CD4-positive, alpha-beta T cell (primary cell): Measurements from ENCODE around the gene BACE2. TPM values are rescaled to one million over a fixed set of nuclear protein-coding genes. Genes with fewer than 3 reads are reported as not detected.
"Not testable (repeated sequence)": the region's sequence is repeated elsewhere in the genome, so short reads cannot be mapped to it uniquely, and the experiment has no call there.

Experiments used
- ATAC-seq: fragments of 200-7000 bp; cut with Tn5 transposase; one replicate; pipeline ENCODE4 v1.10.0; 2022; ENCODE audit warnings: mild to moderate bottlenecking; ENCODE audit not compliant: poor library complexity
- CTCF ChIA-PET: fragments of 350-600 bp; sonication (Branson Sonifier 250); formaldehyde crosslinking; loops from one replicate; lab custom pipeline; 2021; ENCODE audit warnings: antibody characterized with exemption, inconsistent platforms; lab: Charles Lee
- POLR2A ChIA-PET: fragments of 350-600 bp; sonication (Branson Sonifier 250); formaldehyde crosslinking; loops from one replicate; lab custom pipeline; 2021; ENCODE audit warnings: antibody characterized with exemption, inconsistent platforms; lab: Charles Lee
- DNase-seq, 14 experiments: peaks; one replicate each; pipeline ENCODE4 v3.0.0-alpha.2; 2013 to 2020; ENCODE audit warnings: mixed read lengths in 2 of 14
- H3K27ac ChIP-seq, 2 donors: one replicate each; pipeline versions ENCODE4 v1.5.1 to v1.7.0; 2013; ENCODE audit warnings: low read length in 2 of 2, low read depth in 1 of 2, mild to moderate bottlenecking in 1 of 2
- H3K27me3 ChIP-seq, 2 experiments: 1 replicate in 1 of 2; 2 replicates in 1 of 2; pipeline versions ENCODE4 v1.6.1 to v1.7.0; 2013; ENCODE audit warnings: low read length in 2 of 2, control low read depth in 1 of 2, mild to moderate bottlenecking in 1 of 2, moderate library complexity in 1 of 2; ENCODE audit not compliant: insufficient read depth in 2 of 2, control insufficient read depth in 1 of 2
- H3K36me3 ChIP-seq: one replicate; pipeline ENCODE4 v1.6.1; 2013; ENCODE audit warnings: low read length, control low read depth; ENCODE audit not compliant: insufficient read depth
- H3K4me1 ChIP-seq: one replicate; pipeline ENCODE4 v1.6.1; 2013; ENCODE audit warnings: low read length, control low read depth; ENCODE audit not compliant: insufficient read depth
- H3K4me3 ChIP-seq: one replicate; pipeline ENCODE4 v1.5.1; 2013; ENCODE audit warnings: mild to moderate bottlenecking, low read length, moderate library complexity
- H3K9me3 ChIP-seq, 2 experiments: 1 replicate in 1 of 2; 2 replicates in 1 of 2; pipeline versions ENCODE4 v1.6.1 to v1.7.0; 2013; ENCODE audit warnings: low read length in 2 of 2, mild to moderate bottlenecking in 2 of 2, control low read depth in 1 of 2, moderate library complexity in 1 of 2; ENCODE audit not compliant: control insufficient read depth in 1 of 2, insufficient read depth in 1 of 2
- H3K27ac Mint-ChIP-seq: one replicate; pipeline ENCODE4 v1.8.0; 2020; ENCODE audit warnings: mixed read lengths
- H3K27me3 Mint-ChIP-seq: one replicate; pipeline ENCODE4 v1.8.0; 2021; ENCODE audit warnings: mixed read lengths
- H3K36me3 Mint-ChIP-seq: one replicate; pipeline ENCODE4 v1.8.0; 2021; ENCODE audit warnings: low read depth, mixed read lengths
- H3K4me1 Mint-ChIP-seq: one replicate; pipeline ENCODE4 v1.8.0; 2021; ENCODE audit warnings: low read depth, mixed read lengths
- H3K4me3 Mint-ChIP-seq: one replicate; pipeline ENCODE4 v1.8.0; 2020; ENCODE audit warnings: mild to moderate bottlenecking, mixed read lengths
- H3K9me3 Mint-ChIP-seq: one replicate; pipeline ENCODE4 v1.8.0; 2020; ENCODE audit warnings: mixed read lengths
- CTCF ChIP-seq: fragments of 200-600 bp; IDR thresholded peaks from one replicate; pipeline ENCODE4 v1.8.0; 2022; ENCODE audit warnings: antibody characterized with exemption, mild to moderate bottlenecking
- intact Hi-C, 2 experiments: fragments of 100-400 bp; cut with DNase I in 1 of 2; cut with micrococcal nuclease in 1 of 2; formaldehyde crosslinking; loops; one replicate each; pipeline versions ENCODE4 v1.15.1 to v1.9.0; 2023 to 2025; cut with DNase I, micrococcal nuclease
- total RNA-seq, 174 experiments: library from RNA in 2 of 174; stranded (reverse) in 2 of 174; gene quantifications; one replicate each; pipeline ENCODE4 v1.2.3 and lab custom pipeline; 2021 to 2026

BACE2 gene
- total RNA-seq, 2 experiments from 2014 or later: 0.16 TPM; not detected in 1

GRCh38 chr21:41195311-41195710 is 27.4 kb downstream of the BACE2 start:
- H3K36me3 Mint-ChIP-seq: no peaks in the 10 kb centered on the region
- CTCF ChIA-PET: no interaction called here
- H3K27ac Mint-ChIP-seq: no peak overlapping the region
- no peaks in the 10 kb centered on the region for H3K9me3 ChIP-seq
- H3K4me3 Mint-ChIP-seq: no peak overlapping the region
- no peak overlapping the region for H3K27ac ChIP-seq
- H3K27me3 ChIP-seq: no peaks in the 10 kb centered on the region
- ATAC-seq: no peak
- DNase-seq: no peak
- no peaks in the 10 kb centered on the region for H3K4me1 ChIP-seq
- no peak for TF ChIP-seq CTCF
- peaks cover 2% of the 10 kb centered on the region for H3K9me3 Mint-ChIP-seq
- intact Hi-C loops: no loop called here
- H3K36me3 ChIP-seq: no peaks in the 10 kb centered on the region
- H3K4me1 Mint-ChIP-seq: no peaks in the 10 kb centered on the region
- peaks cover 12% of the 10 kb centered on the region for H3K27me3 Mint-ChIP-seq
- POLR2A ChIA-PET: no interaction called here
- H3K4me3 ChIP-seq: no peak overlapping the region

- Mint-ChIP-seq H3K36me3 (no peaks in the 10 kb centered on the region), H3K4me3 (no peak overlapping the region), H3K4me1 (no peaks in the 10 kb centered on the region), H3K9me3 (no peaks in the 10 kb centered on the region), H3K27me3 (peaks cover 22% of the 10 kb centered on the region), H3K27ac (no peak overlapping the region)
- no peaks in the 10 kb centered on the region for H3K9me3 ChIP-seq
- no peaks in the 10 kb centered on the region for H3K4me1 ChIP-seq
- CTCF ChIA-PET: no interaction called here
- POLR2A ChIA-PET: no interaction called here
- H3K36me3 ChIP-seq: no peaks in the 10 kb centered on the region
- TF ChIP-seq CTCF: no peak
- no peak for DNase-seq
- no peak overlapping the region for H3K27ac ChIP-seq
- peaks cover 0 to 2% of the 10 kb centered on the region in 2 experiments for H3K27me3 ChIP-seq
- ATAC-seq: no peak
- intact Hi-C loops: no loop called here
- H3K4me3 ChIP-seq: no peak overlapping the region
Observed at GRCh38 chr21:41196993-41197392, 29.0 kb downstream of the BACE2 start.

- Mint-ChIP-seq H3K4me1 (no peaks in the 10 kb centered on the region), H3K36me3 (no peaks in the 10 kb centered on the region), H3K27me3 (peaks cover 28% of the 10 kb centered on the region), H3K4me3 (no peak overlapping the region), H3K9me3 (no peaks in the 10 kb centered on the region), H3K27ac (no peak overlapping the region)
- no peaks in the 10 kb centered on the region for H3K9me3 ChIP-seq
- TF ChIP-seq CTCF: no peak
- no peaks in the 10 kb centered on the region for H3K4me1 ChIP-seq
- ChIA-PET CTCF (no interaction called here), POLR2A (no interaction called here)
- H3K27ac ChIP-seq: no peak overlapping the region
- DNase-seq (no peak), ATAC-seq (no peak)
- peaks cover 0 to 2% of the 10 kb centered on the region in 2 experiments for H3K27me3 ChIP-seq
- H3K4me3 ChIP-seq: no peak overlapping the region
- intact Hi-C loops: no loop called here
- no peaks in the 10 kb centered on the region for H3K36me3 ChIP-seq
Observed at GRCh38 chr21:41197582-41197981, 29.6 kb downstream of the BACE2 start.

GRCh38 chr21:41198647-41199046 is 30.7 kb downstream of the BACE2 start:
- H3K4me1 Mint-ChIP-seq, POLR2A ChIA-PET, H3K36me3 Mint-ChIP-seq, CTCF ChIA-PET, H3K4me3 ChIP-seq, H3K27me3 ChIP-seq, H3K4me1 ChIP-seq, H3K27ac Mint-ChIP-seq, H3K4me3 Mint-ChIP-seq, intact Hi-C loops, H3K27ac ChIP-seq, H3K9me3 Mint-ChIP-seq, H3K36me3 ChIP-seq, H3K9me3 ChIP-seq, DNase-seq, ATAC-seq: not testable (repeated sequence)
- H3K27me3 Mint-ChIP-seq: peaks cover 38% of the 10 kb centered on the region
